Hepatocyte (in vitro differentiated cells): Measurements from ENCODE around the gene GOLT1A. TPM values are rescaled to one million over a fixed set of nuclear protein-coding genes. Genes with fewer than 3 reads are reported as not detected.
A peak's percentile ranks its signal among the peaks of the same experiment; 100 is the strongest.

Source experiments
- DNase-seq: peaks from one replicate; pipeline ENCODE4 v3.0.0-alpha.2; 2016; ENCODE audit warnings: low spot score
- H2AFZ ChIP-seq: fragments of 200-600 bp; sonication (generic); 2 replicates; pipeline ENCODE4 v1.6.0; 2016; ENCODE audit warnings: antibody characterized with exemption, mild to moderate bottlenecking
- H3K27ac ChIP-seq: fragments of 200-600 bp; sonication (generic); 2 replicates; pipeline ENCODE4 v1.5.1; 2016; ENCODE audit warnings: mild to moderate bottlenecking
- H3K27me3 ChIP-seq: fragments of 200-600 bp; sonication (generic); 2 replicates; pipeline ENCODE4 v1.6.1; 2016
- H3K36me3 ChIP-seq: fragments of 200-600 bp; sonication (generic); replicated peaks from 2 replicates; pipeline ENCODE4 v1.5.1; 2016; ENCODE audit warnings: low read depth; ENCODE audit not compliant: insufficient read depth
- H3K4me1 ChIP-seq: fragments of 200-600 bp; sonication (generic); 2 replicates; pipeline ENCODE4 v1.5.1; 2016; ENCODE audit warnings: mild to moderate bottlenecking, moderate library complexity; ENCODE audit not compliant: insufficient read depth
- H3K4me2 ChIP-seq: fragments of 200-600 bp; sonication (generic); 2 replicates; pipeline ENCODE4 v1.6.0; 2016
- H3K4me3 ChIP-seq: fragments of 200-600 bp; sonication (generic); 2 replicates; pipeline ENCODE4 v1.5.1; 2016; ENCODE audit warnings: mild to moderate bottlenecking
- H3K79me2 ChIP-seq: fragments of 200-600 bp; sonication (generic); 2 replicates; pipeline ENCODE4 v1.6.0; 2017; ENCODE audit warnings: mild to moderate bottlenecking
- H3K9me2 ChIP-seq: fragments of 200-600 bp; sonication (generic); replicated peaks from 2 replicates; pipeline ENCODE4 v1.6.0; 2017; ENCODE audit warnings: mild to moderate bottlenecking; ENCODE audit not compliant: insufficient read depth
- H3K9me3 ChIP-seq: fragments of 200-600 bp; sonication (generic); 2 replicates; pipeline ENCODE4 v1.5.1; 2016; ENCODE audit warnings: low read depth, mild to moderate bottlenecking
- H4K20me1 ChIP-seq: fragments of 200-600 bp; sonication (generic); 2 replicates; pipeline ENCODE4 v1.6.0; 2016; ENCODE audit warnings: mild to moderate bottlenecking; ENCODE audit not compliant: insufficient read depth, poor library complexity, severe bottlenecking
- EZH2 ChIP-seq: fragments of 200-600 bp; sonication (generic); IDR thresholded peaks from 2 replicates; pipeline ENCODE4 v1.6.1; 2016; ENCODE audit warnings: antibody characterized with exemption, mild to moderate bottlenecking, borderline replicate concordance
- EZH2phosphoT487 ChIP-seq: fragments of 200-600 bp; sonication (generic); IDR thresholded peaks from one replicate; pipeline ENCODE4 v1.6.1; 2018; ENCODE audit warnings: antibody characterized with exemption, mild to moderate bottlenecking, low read depth, moderate library complexity; ENCODE audit not compliant: unreplicated experiment, severe bottlenecking
- WGBS: methylation state at CpG from one replicate; pipeline ENCODE4 v1.1.6; 2016; ENCODE audit warnings: low lambda C conversion rate; ENCODE audit errors: missing lambda C conversion rate; 5-methylcytosine and 5-hydroxymethylcytosine counted together
- polyA plus RNA-seq: library from polyadenylated mRNA; unstranded; fragments of >200 nt; fragmentation: Nextera tagmentation; extraction: Ambion mirVana; gene quantifications from 2 replicates; pipeline ENCODE4 v1.2.1, GENCODE V29; 2016
- total RNA-seq: library from RNA; depleted of rRNA; stranded (reverse); fragments of >200 nt; gene quantifications from 2 replicates; pipeline ENCODE4 v1.2.3, GENCODE V29; 2014
- TF ChIP-seq, protein P1 (sequence below): fragments of 200-600 bp; sonication (generic); IDR thresholded peaks from 2 replicates; pipeline ENCODE4 v1.5.1; 2016; ENCODE audit warnings: antibody characterized with exemption, mild to moderate bottlenecking; ENCODE audit not compliant: poor library complexity

Gene GOLT1A
- total and polyA plus RNA-seq, 2 experiments from 2014 or later, result 13.6 to 36.0 TPM

DNA sequence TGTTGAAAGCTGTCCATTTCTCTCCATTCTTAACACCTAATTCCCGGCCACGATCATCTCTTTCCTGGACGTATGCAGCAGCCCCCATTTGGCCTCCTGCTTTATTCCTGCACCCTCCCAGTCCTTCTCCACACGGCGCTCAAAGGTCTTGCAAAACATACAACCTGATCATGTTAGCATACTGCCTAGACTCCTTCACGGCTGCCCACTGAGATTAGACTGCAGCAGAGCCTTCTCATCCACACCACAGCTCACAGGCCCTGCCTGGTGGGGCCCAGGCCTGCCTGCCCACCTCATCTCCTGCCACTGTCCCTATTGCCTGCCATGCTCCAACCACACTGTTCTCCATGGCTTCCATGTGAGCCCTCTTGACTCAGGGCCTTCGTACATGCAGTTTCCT is 2.7 kb downstream of the GOLT1A start:
- TF ChIP-seq EZH2 (no peak), EZH2phosphoT487 (no peak)
- TF ChIP-seq, protein P1, sequence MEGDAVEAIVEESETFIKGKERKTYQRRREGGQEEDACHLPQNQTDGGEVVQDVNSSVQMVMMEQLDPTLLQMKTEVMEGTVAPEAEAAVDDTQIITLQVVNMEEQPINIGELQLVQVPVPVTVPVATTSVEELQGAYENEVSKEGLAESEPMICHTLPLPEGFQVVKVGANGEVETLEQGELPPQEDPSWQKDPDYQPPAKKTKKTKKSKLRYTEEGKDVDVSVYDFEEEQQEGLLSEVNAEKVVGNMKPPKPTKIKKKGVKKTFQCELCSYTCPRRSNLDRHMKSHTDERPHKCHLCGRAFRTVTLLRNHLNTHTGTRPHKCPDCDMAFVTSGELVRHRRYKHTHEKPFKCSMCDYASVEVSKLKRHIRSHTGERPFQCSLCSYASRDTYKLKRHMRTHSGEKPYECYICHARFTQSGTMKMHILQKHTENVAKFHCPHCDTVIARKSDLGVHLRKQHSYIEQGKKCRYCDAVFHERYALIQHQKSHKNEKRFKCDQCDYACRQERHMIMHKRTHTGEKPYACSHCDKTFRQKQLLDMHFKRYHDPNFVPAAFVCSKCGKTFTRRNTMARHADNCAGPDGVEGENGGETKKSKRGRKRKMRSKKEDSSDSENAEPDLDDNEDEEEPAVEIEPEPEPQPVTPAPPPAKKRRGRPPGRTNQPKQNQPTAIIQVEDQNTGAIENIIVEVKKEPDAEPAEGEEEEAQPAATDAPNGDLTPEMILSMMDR, result no peak
- Histone ChIP-seq H3K4me1 (no peaks in the 10 kb centered on the region), H3K9me2 (no peaks in the 10 kb centered on the region), H4K20me1 (no peaks in the 10 kb centered on the region), H3K36me3 (no peaks in the 10 kb centered on the region), H3K4me2 (no peak overlapping the region), H2AFZ (no peak overlapping the region), H3K27me3 (no peaks in the 10 kb centered on the region), H3K9me3 (no peaks in the 10 kb centered on the region), H3K27ac (no peak overlapping the region), H3K79me2 (peaks cover 21% of the 10 kb centered on the region), H3K4me3 (no peak overlapping the region)
- 65% methylated on average over 7 of the region's 7 CpGs for WGBS
- DNase-seq, result no peak

DNA sequence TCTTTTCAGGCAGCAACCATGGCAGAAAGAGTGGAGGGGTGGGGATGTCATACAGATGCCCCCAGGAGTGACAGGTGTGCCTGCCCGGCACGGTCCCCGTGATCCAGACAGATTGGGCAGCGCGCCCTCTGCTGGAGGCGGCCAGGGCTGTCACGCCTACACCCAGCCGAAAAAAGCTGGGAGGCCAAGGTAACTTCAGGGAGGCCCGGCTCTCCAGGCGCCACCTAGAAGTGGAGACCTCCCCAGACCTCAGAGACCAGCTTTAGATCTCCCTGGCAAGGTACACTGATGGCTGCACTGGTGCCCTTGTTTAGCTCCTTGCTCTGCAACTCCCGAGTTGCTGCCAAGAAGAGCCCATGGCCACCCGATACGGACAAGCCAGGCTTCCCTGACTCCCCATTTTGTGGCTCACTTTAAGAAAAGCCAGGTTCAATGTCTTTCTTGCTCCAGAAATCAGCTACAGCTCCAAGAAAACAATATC is 6.6 kb downstream of the GOLT1A start:
- H3K79me2 ChIP-seq, result peaks cover 10% of the 10 kb centered on the region
- TF ChIP-seq EZH2 (no peak), EZH2phosphoT487 (no peak)
- TF ChIP-seq, protein P1, result peak; percentile 78
- H2AFZ ChIP-seq, result no peak overlapping the region
- peak; percentile 79 for DNase-seq
- no peak overlapping the region for H3K4me2 ChIP-seq
- H3K4me1 ChIP-seq, result no peaks in the 10 kb centered on the region
- no peak overlapping the region for H3K27ac ChIP-seq
- no peaks in the 10 kb centered on the region for H3K9me2 ChIP-seq
- WGBS, result 18% methylated on average over 13 of the region's 13 CpGs
- H3K36me3 ChIP-seq, result no peaks in the 10 kb centered on the region
- no peaks in the 10 kb centered on the region for H3K27me3 ChIP-seq
- no peaks in the 10 kb centered on the region for H4K20me1 ChIP-seq
- H3K4me3 ChIP-seq, result no peak overlapping the region
- H3K9me3 ChIP-seq, result no peaks in the 10 kb centered on the region

DNA sequence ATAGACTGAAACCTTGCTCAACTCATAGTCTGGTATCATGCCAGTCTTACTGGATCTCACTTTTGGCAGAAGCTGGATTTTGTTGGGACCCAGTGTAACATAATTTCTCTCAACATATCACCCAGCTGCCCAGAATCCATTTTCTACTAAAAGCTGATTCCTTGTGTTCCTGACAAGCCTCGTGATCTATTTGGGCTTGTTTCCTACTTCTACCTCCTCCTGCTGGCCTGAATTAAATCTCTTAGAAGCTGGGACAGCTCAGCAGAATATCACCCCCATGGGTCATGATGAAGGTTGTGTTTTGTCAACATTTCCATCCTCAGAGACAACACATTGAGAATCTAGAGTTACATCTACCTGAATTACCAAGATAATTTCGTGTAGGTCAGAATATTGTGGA is 7.7 kb downstream of the GOLT1A start:
- Histone ChIP-seq H3K9me3 (no peaks in the 10 kb centered on the region), H4K20me1 (no peaks in the 10 kb centered on the region), H3K79me2 (peaks cover 6% of the 10 kb centered on the region), H3K4me2 (no peak overlapping the region), H3K4me3 (no peak overlapping the region), H3K4me1 (no peaks in the 10 kb centered on the region), H3K27ac (no peak overlapping the region), H2AFZ (no peak overlapping the region), H3K27me3 (no peaks in the 10 kb centered on the region), H3K36me3 (no peaks in the 10 kb centered on the region), H3K9me2 (no peaks in the 10 kb centered on the region)
- TF ChIP-seq EZH2 (no peak), EZH2phosphoT487 (no peak)
- TF ChIP-seq, protein P1, result no peak
- no peak for DNase-seq
- 66% methylated on average over 2 of the region's 2 CpGs for WGBS

DNA sequence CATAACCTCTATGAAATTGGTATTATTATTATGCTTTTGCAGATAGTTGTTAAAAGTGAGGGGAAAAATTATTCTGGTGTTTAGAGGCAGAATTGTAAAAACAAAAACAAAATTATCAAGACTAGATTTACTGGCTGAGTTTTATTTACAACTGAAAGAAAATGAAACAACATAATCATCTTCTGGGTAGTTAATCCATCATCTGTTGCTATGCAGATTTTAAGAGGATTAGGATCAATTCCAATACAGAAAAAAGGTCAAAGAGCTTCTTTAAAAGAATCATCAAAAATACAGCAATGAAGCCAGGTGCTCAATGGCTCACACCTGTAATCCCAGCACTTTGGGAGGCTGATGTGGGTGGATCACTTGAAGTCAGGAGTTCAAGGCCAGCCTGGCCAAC is 8.3 kb downstream of the GOLT1A start:
- H3K36me3 ChIP-seq, result no peaks in the 10 kb centered on the region
- TF ChIP-seq EZH2phosphoT487, result no peak
- TF ChIP-seq, protein P1, result no peak
- no peak for TF ChIP-seq EZH2
- H3K27ac ChIP-seq, result no peak overlapping the region
- peaks cover 3% of the 10 kb centered on the region for H3K79me2 ChIP-seq
- H3K9me3 ChIP-seq, result no peaks in the 10 kb centered on the region
- no peak overlapping the region for H3K4me3 ChIP-seq
- no peak overlapping the region for H3K4me2 ChIP-seq
- no peaks in the 10 kb centered on the region for H3K4me1 ChIP-seq
- no peak overlapping the region for H2AFZ ChIP-seq
- H4K20me1 ChIP-seq, result no peaks in the 10 kb centered on the region
- H3K27me3 ChIP-seq, result no peaks in the 10 kb centered on the region
- DNase-seq, result no peak
- no peaks in the 10 kb centered on the region for H3K9me2 ChIP-seq
